Measurements from ENCODE around the gene KCNE1.

DNA sequence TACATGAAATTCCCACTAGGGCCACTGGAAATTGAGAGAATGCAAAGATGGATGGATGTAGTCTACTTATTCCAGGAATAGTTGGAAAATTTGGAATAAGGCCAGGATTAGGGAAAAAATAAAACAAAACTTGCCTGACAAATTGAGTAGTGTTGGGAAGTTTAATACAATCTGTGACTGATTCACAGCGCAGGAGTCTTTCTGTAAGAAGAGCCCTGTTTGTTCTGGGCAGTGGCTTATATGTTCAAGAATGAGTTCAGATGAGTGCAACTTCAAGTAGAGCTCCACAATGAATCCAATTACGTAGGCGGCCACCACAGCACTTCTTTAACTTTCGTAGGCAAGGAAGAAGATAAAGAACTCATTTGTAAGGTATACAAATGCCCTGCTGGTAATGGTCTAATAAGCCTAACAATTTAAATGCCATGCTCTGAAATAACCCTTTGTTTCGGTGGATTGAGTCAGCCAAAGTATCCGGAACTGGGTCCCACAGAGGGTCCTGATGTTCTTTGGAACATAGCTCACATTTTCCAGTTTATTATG lies 47.1 kb upstream of the KCNE1 start:
- TF ChIP-seq, protein P1, sequence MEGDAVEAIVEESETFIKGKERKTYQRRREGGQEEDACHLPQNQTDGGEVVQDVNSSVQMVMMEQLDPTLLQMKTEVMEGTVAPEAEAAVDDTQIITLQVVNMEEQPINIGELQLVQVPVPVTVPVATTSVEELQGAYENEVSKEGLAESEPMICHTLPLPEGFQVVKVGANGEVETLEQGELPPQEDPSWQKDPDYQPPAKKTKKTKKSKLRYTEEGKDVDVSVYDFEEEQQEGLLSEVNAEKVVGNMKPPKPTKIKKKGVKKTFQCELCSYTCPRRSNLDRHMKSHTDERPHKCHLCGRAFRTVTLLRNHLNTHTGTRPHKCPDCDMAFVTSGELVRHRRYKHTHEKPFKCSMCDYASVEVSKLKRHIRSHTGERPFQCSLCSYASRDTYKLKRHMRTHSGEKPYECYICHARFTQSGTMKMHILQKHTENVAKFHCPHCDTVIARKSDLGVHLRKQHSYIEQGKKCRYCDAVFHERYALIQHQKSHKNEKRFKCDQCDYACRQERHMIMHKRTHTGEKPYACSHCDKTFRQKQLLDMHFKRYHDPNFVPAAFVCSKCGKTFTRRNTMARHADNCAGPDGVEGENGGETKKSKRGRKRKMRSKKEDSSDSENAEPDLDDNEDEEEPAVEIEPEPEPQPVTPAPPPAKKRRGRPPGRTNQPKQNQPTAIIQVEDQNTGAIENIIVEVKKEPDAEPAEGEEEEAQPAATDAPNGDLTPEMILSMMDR (IDR thresholded peaks at IDR 0.05), result no peak
- TF ChIP-seq POLR2A (IDR thresholded peaks at IDR 0.05), result no peak
- TF ChIP-seq EP300 (IDR thresholded peaks at IDR 0.05), result no peak

All from ovary (tissue), 3 donors.